ENCODE data around the gene NUMA1. TPM values are rescaled to one million over a fixed set of nuclear protein-coding genes. Genes with fewer than 3 reads are reported as not detected.
A peak's percentile ranks its signal among the peaks of the same experiment; 100 is the strongest.

NUMA1 gene
- total and polyA plus RNA-seq, 9 of the 15 experiments (the other 6 are each of a cell fraction or from before 2014, with no cell fraction given): 4.1 to 104 (median 51.2) TPM

- TF ChIP-seq MNT (conservative IDR thresholded peaks at IDR 0.05): 0 out of 4 replicates have a peak, but pooled peaks of 1 of the 2 experiments have one; percentile 33
- TF ChIP-seq SAP30 (IDR thresholded peaks at IDR 0.05; ENCODE audit: borderline replicate concordance, insufficient read depth, low read depth, low read length, poor library complexity, severe bottlenecking): no peak
- TF ChIP-seq MCM7 (IDR thresholded peaks at IDR 0.05): no peak
- TF ChIP-seq ZFP30 (CRISPR knock-in tag; IDR thresholded peaks at IDR 0.05; ENCODE audit: borderline replicate concordance): no peak
- TF ChIP-seq C11orf30 (IDR thresholded peaks at IDR 0.05; ENCODE audit: low read depth): no peak
- no peak for TF ChIP-seq ZBTB7A (IDR thresholded peaks at IDR 0.05; ENCODE audit: borderline replicate concordance, control insufficient read depth, low read depth, low read length)
- 0 out of 2 replicates have a peak, but pooled peaks have one; percentile 49 for TF ChIP-seq HMBOX1 (IDR thresholded peaks at IDR 0.05)
These were observed 80.5 kb downstream of the NUMA1 start (continued) for GRCh38 chr11:71999798-72000197.

GRCh38 chr11:71999362-71999761, 81.0 kb downstream of the NUMA1 start:
- Histone ChIP-seq H3K9me1 (ENCODE audit: control insufficient read depth, insufficient read depth, low read length) (peaks cover 14% of the 10 kb centered on the region), H3K4me1 (replicated peaks in 1 of 2; ENCODE audit: control insufficient read depth in 2 of 2, insufficient read depth in 2 of 2, low read length in 2 of 2) (peaks cover 46 to 73% of the 10 kb centered on the region in 2 experiments), H3K36me3 (ENCODE audit: control insufficient read depth, insufficient read depth, low read length) (peaks cover 65% of the 10 kb centered on the region; the same call in 2 of the 3 replicates), H4K20me1 (replicated peaks; ENCODE audit: control insufficient read depth, insufficient read depth, low read length) (peaks cover 10% of the 10 kb centered on the region), H3K4me3 (no peak overlapping the region), H3K27ac (ENCODE audit: extremely low read depth, low read depth, low read length) (peak overlapping the region; percentile 34), H2AFZ (ENCODE audit: low read depth, low read length) (no peak overlapping the region), H3K4me2 (ENCODE audit: insufficient read depth, low read length) (peak overlapping the region; percentile 42; the same call in 1 of the 2 replicates), H3K79me2 (ENCODE audit: control insufficient read depth, insufficient read depth, low read length) (no peaks in the 10 kb centered on the region), H3K9ac (ENCODE audit: insufficient read depth in 1 of 2, low read depth in 2 of 2, low read length in 2 of 2) (peak overlapping the region; percentile 30 to 59; a peak in 2 of 4 replicates), H3K27me3 (ENCODE audit: control insufficient read depth in 2 of 2, insufficient read depth in 2 of 2, low read length in 2 of 2) (no peaks in the 10 kb centered on the region), H3K9me3 (replicated peaks; ENCODE audit: control insufficient read depth, insufficient read depth, low read depth, low read length) (no peaks in the 10 kb centered on the region)
- intact Hi-C loops (cut with micrococcal nuclease) (loop anchor here (5.0 kb wide), 1 partner anchor 137 kb away; no protein-coding TSS in a partner anchor), in situ Hi-C loops (cut with MboI) (no loop called here)
- WGBS (ENCODE audit: insufficient coverage, low coverage, missing lambda C conversion rate): 5% methylated on average over 2 of the region's 2 CpGs
- ChIA-PET CTCF (ENCODE audit: low intra/inter-chr PET ratio) (no interaction called here), POLR2A (interaction anchor here (0.7 to 2.1 kb wide), 6 partner anchors 10 to 287 kb away, joined by 3 to 10 read pairs (median 4); no protein-coding TSS in a partner anchor)
- BruUV-seq (replicated peaks): no TSS peak
- FAIRE-seq: no peak
- DNase-seq (ENCODE audit: extremely low read depth in 1 of 4, low spot score in 3 of 4): no peak
- ATAC-seq: no peak
- TF ChIP-seq ZNF175 (CRISPR knock-in tag; IDR thresholded peaks at IDR 0.05; ENCODE audit: low read depth) (0 out of 2 replicates have a peak, but pooled peaks have one; percentile 29), PRDM10 (IDR thresholded peaks at IDR 0.05; ENCODE audit: partially characterized antibody) (peak; percentile 14)

All from K562 (cell line).